ENCODE measurements around the gene FXYD5. TPM values are rescaled to one million over a fixed set of nuclear protein-coding genes. Genes with fewer than 3 reads are reported as not detected.

The FXYD5 gene
- total and polyA plus RNA-seq, 2 donors (not counting 3 experiments of a cell fraction or from before 2014, with no cell fraction given): 223 to 290 TPM

GRCh38 chr19:35169221-35169995 lies 14.9 kb downstream of the FXYD5 start:
- intact Hi-C loops (cut with micrococcal nuclease) (no loop called here), dilution Hi-C loops (cut with MboI; ENCODE audit: extremely low pct_ligation_motif_present, low sequenced_read_pairs) (no loop called here)
- Histone ChIP-seq H3K79me2 (ENCODE audit: control insufficient read depth, insufficient read depth, low read length) (no peaks in the 10 kb centered on the region), H3K9ac (replicated peaks; ENCODE audit: extremely low read depth, insufficient read depth, low read length) (no peak overlapping the region), H3K9me1 (replicated peaks; ENCODE audit: control insufficient read depth, extremely low read depth, insufficient read depth, low read length) (no peaks in the 10 kb centered on the region), H4K20me1 (replicated peaks; ENCODE audit: control insufficient read depth, extremely low read depth, insufficient read depth, low read length) (no peaks in the 10 kb centered on the region), H2AFZ (ENCODE audit: low read depth, low read length) (no peak overlapping the region), H3K27ac (ENCODE audit: insufficient read depth, low read depth, low read length) (no peak overlapping the region), H3K4me1 (ENCODE audit: control insufficient read depth, extremely low read depth, insufficient read depth, low read length) (no peaks in the 10 kb centered on the region), H3K9me3 (replicated peaks; ENCODE audit: control insufficient read depth, insufficient read depth, low read length) (no peaks in the 10 kb centered on the region), H3K4me3 (replicated peaks in 1 of 3; ENCODE audit: insufficient read depth in 1 of 3, low read depth in 1 of 3, low read length in 3 of 3) (no peak overlapping the region), H3K36me3 (ENCODE audit: control insufficient read depth in 2 of 2, extremely low read depth in 1 of 2, insufficient read depth in 2 of 2, low read length in 2 of 2) (peaks cover 10 to 19% of the 10 kb centered on the region in 2 experiments), H3K4me2 (ENCODE audit: insufficient read depth, low read length) (no peak overlapping the region), H3K27me3 (ENCODE audit: control insufficient read depth in 2 of 2, insufficient read depth in 2 of 2, low read length in 2 of 2) (no peaks in the 10 kb centered on the region)
- TF ChIP-seq MYC (IDR thresholded peaks at IDR 0.05; ENCODE audit: low read depth, low read length) (no peak), EZH2 (IDR thresholded peaks at IDR 0.05; ENCODE audit: borderline replicate concordance, low read depth, low read length, severe bottlenecking) (no peak), MAX (IDR thresholded peaks at IDR 0.05; ENCODE audit: insufficient read depth, insufficient read length) (no peak), JUN (IDR thresholded peaks at IDR 0.05; ENCODE audit: borderline replicate concordance, insufficient read depth, insufficient read length, low read depth) (no peak), CTCF (IDR thresholded peaks at IDR 0.05; ENCODE audit: extremely low read depth in 1 of 2, insufficient read depth in 1 of 2, low read depth in 1 of 2, low read length in 2 of 2) (no peak), POLR2AphosphoS5 (IDR thresholded peaks at IDR 0.05; ENCODE audit: insufficient read depth, low read depth, low read length) (no peak), GATA2 (IDR thresholded peaks at IDR 0.05; ENCODE audit: insufficient read depth, insufficient read length, low read depth, low read length) (no peak), POLR2A (IDR thresholded peaks at IDR 0.05; ENCODE audit: low read depth, low read length) (no peak), FOS (IDR thresholded peaks at IDR 0.05; ENCODE audit: borderline replicate concordance, insufficient read depth, low read length) (no peak)
- no peak for FAIRE-seq
- no TSS peak for BruUV-seq (replicated peaks)
- no peak for DNase-seq (ENCODE audit: low read depth, low spot score)
- POLR2A ChIA-PET: no interaction called here
- CTCF ChIA-PET: interaction anchor here (1.0 to 2.1 kb wide), 3 partner anchors 11 to 28 kb away, joined by 3 to 7 read pairs (median 3); partner anchors contain the start of gene FXYD5

Data from endothelial cell of umbilical vein (primary cell).